GM12878 (cell line): Measurements from ENCODE around the gene SAP25. TPM values are rescaled to one million over a fixed set of nuclear protein-coding genes. Genes with fewer than 3 reads are reported as not detected.

Experiments
- ATAC-seq: fragments of 200-7000 bp; cut with Tn5 transposase; 3 replicates; pipeline ENCODE4 v1.9.1; 2020; ENCODE audit warnings: mild to moderate bottlenecking, moderate library complexity
- BruUV-seq: library from RNA; stranded (reverse); fragments of 400-500 nt; replicated peaks from 2 replicates; lab custom pipeline; 2021; lab: Mats Ljungman, UMichigan
- CTCF ChIA-PET: fragments of 300-600 bp; sonication (Branson Sonifier 250); formaldehyde crosslinking; extraction: SDS; loops from one replicate; lab custom pipeline; 2021; ENCODE audit warnings: inconsistent platforms; lab: Yijun Ruan, JAX
- POLR2A ChIA-PET: fragments of 350-600 bp; formaldehyde crosslinking; extraction: SDS; loops from one replicate; lab custom pipeline; 2021; ENCODE audit warnings: inconsistent platforms; lab: Charles Lee
- RAD21 ChIA-PET: fragments of 300-600 bp; sonication (Branson Sonifier 250); formaldehyde crosslinking; loops from one replicate; lab custom pipeline; 2023; ENCODE audit warnings: antibody characterized with exemption; ENCODE audit not compliant: unreplicated experiment; lab: Charles Lee
- SMC1A ChIA-PET: fragments of 300-600 bp; sonication (Branson Sonifier 250); formaldehyde crosslinking; loops from one replicate; lab custom pipeline; 2023; ENCODE audit not compliant: unreplicated experiment, uncharacterized antibody; lab: Charles Lee
- DNase-seq: peaks from one replicate; pipeline ENCODE4 v3.0.0-alpha.2; 2011; ENCODE audit warnings: low read depth, low spot score
- FAIRE-seq: peaks from 3 replicates; lab custom pipeline; 2011; peaks lifted over from hg19 to GRCh38; lab: Jason Lieb, UNC
- H2AFZ ChIP-seq: 2 replicates; pipeline ENCODE4 v1.6.0; 2011; ENCODE audit warnings: low read depth, low read length, control low read depth; ENCODE audit not compliant: control insufficient read depth
- H3K27ac ChIP-seq: 2 replicates; pipeline ENCODE4 v1.5.1; 2011; ENCODE audit warnings: control low read depth; ENCODE audit not compliant: control insufficient read depth, insufficient read depth
- H3K27me3 ChIP-seq, 2 experiments: replicated peaks in 1 of 2; 2 replicates each; pipeline versions ENCODE4 v1.6.0 to v1.6.1; 2011; ENCODE audit warnings: low read length in 1 of 2; ENCODE audit not compliant: control insufficient read depth in 2 of 2, insufficient read depth in 2 of 2
- H3K36me3 ChIP-seq, 2 experiments: 2 replicates each; pipeline ENCODE4 v1.5.1; 2011; ENCODE audit warnings: low read length in 1 of 2; ENCODE audit not compliant: control insufficient read depth in 2 of 2, insufficient read depth in 2 of 2
- H3K4me1 ChIP-seq: 2 replicates; pipeline ENCODE4 v1.6.1; 2011; ENCODE audit warnings: mild to moderate bottlenecking, low read length, moderate library complexity, mixed read lengths; ENCODE audit not compliant: control insufficient read depth, insufficient read depth
- H3K4me2 ChIP-seq: 2 replicates; pipeline ENCODE4 v1.6.0; 2011; ENCODE audit warnings: control low read depth; ENCODE audit not compliant: control insufficient read depth, insufficient read depth
- H3K4me3 ChIP-seq: fragments of 200-600 bp; sonication (generic); 2 replicates; pipeline ENCODE4 v1.5.1; 2016
- H3K79me2 ChIP-seq: 2 replicates; pipeline ENCODE4 v1.6.0; 2011; ENCODE audit warnings: low read length; ENCODE audit not compliant: control insufficient read depth, insufficient read depth
- H3K9ac ChIP-seq: 2 replicates; pipeline ENCODE4 v1.8.0; 2011; ENCODE audit warnings: low read length, control low read depth, mixed read lengths; ENCODE audit not compliant: control insufficient read depth, insufficient read depth
- H3K9me3 ChIP-seq: replicated peaks from 3 replicates; pipeline ENCODE4 v1.5.1; 2011; ENCODE audit warnings: mild to moderate bottlenecking, low read length; ENCODE audit not compliant: control insufficient read depth, insufficient read depth
- H4K20me1 ChIP-seq: 2 replicates; pipeline ENCODE4 v1.6.0; 2011; ENCODE audit not compliant: control insufficient read depth, insufficient read depth
- CREM ChIP-seq: IDR thresholded peaks from 2 replicates; pipeline ENCODE4 v1.6.1; 2014; ENCODE audit warnings: antibody characterized with exemption, low read depth
- CUX1 ChIP-seq: IDR thresholded peaks from 2 replicates; pipeline ENCODE4 v1.6.1; 2012; ENCODE audit warnings: improper control_type of control experiment, low read depth, low read length; ENCODE audit not compliant: insufficient replicate concordance
- KDM1A ChIP-seq: fragments of 200-600 bp; sonication (generic); IDR thresholded peaks from 2 replicates; pipeline ENCODE4 v1.6.1; 2016; ENCODE audit warnings: borderline replicate concordance
- NFXL1 ChIP-seq: fragments of 450-650 bp; IDR thresholded peaks from 2 replicates; pipeline ENCODE4 v1.6.1; 2017; ENCODE audit warnings: antibody characterized with exemption, mild to moderate bottlenecking, borderline replicate concordance
- NR2C2 ChIP-seq: IDR thresholded peaks from 2 replicates; pipeline ENCODE4 v1.6.1; 2011; ENCODE audit warnings: borderline replicate concordance, low read depth; ENCODE audit not compliant: control insufficient read depth, insufficient read length
- SIN3A ChIP-seq: IDR thresholded peaks from 2 replicates; pipeline ENCODE4 v1.6.1; 2012; ENCODE audit warnings: low read depth, low read length, improper control_type of control experiment
- SRF ChIP-seq, 2 experiments: IDR thresholded peaks; 2 replicates each; pipeline ENCODE4 v1.6.1; 2011; ENCODE audit warnings: low read depth in 2 of 2, low read length in 2 of 2, mild to moderate bottlenecking in 1 of 2, moderate library complexity in 1 of 2
- TAF1 ChIP-seq: IDR thresholded peaks from 2 replicates; pipeline ENCODE4 v1.6.1; 2011; ENCODE audit warnings: mild to moderate bottlenecking, low read depth, low read length, borderline replicate concordance
- ZNF207 ChIP-seq: fragments of 450-650 bp; IDR thresholded peaks from 2 replicates; pipeline ENCODE4 v1.6.1; 2014; ENCODE audit warnings: antibody characterized with exemption, mild to moderate bottlenecking, borderline replicate concordance
- ZNF384 ChIP-seq: IDR thresholded peaks from 2 replicates; pipeline ENCODE4 v1.6.1; 2012; ENCODE audit warnings: low read depth, mild to moderate bottlenecking, low read length, improper control_type of control experiment, borderline replicate concordance
- ZSCAN29 ChIP-seq: fragments of 450-650 bp; IDR thresholded peaks from 2 replicates; pipeline ENCODE4 v1.6.1; 2017; ENCODE audit warnings: mild to moderate bottlenecking, moderate library complexity
- WGBS: methylation state at CpG from one replicate; pipeline ENCODE4 v1.1.6; 2016; ENCODE audit warnings: low lambda C conversion rate; ENCODE audit not compliant: insufficient replicate concordance, insufficient coverage; ENCODE audit errors: missing lambda C conversion rate; 5-methylcytosine and 5-hydroxymethylcytosine counted together
- in situ Hi-C: fragments of 300-500 bp; cut with MboI; formaldehyde crosslinking; loops from 9 replicates; pipeline ENCODE4 v1.14.3; 2018; ENCODE audit warnings: mixed read lengths
- intact Hi-C: fragments of 100-400 bp; cut with micrococcal nuclease; formaldehyde crosslinking; loops from one replicate; pipeline ENCODE4 v1.14.2; 2022; ENCODE audit not compliant: unreplicated experiment
- polyA plus RNA-seq, 11 experiments: library from polyadenylated mRNA; depleted of rRNA in 4 of 11; unstranded in 6 of 11; stranded (reverse) in 5 of 11; fragments of >200 nt; fragmentation: Nextera tagmentation in 4 of 11; fragmentation: Illumina TruSeq in 1 of 11; extraction: Ambion mirVana in 4 of 11; extraction: Trizol in 1 of 11; gene quantifications; 1 replicate in 1 of 11; 2 replicates in 10 of 11; pipeline versions ENCODE4 v1.2.1 to v1.2.3, GENCODE V29; 2011 to 2016; ENCODE audit warnings: inconsistent platforms in 2 of 11, missing spikeins in 2 of 11, low read depth in 1 of 11
- total RNA-seq, 4 experiments: library from RNA; depleted of rRNA in 3 of 4; stranded (reverse); fragments of >200 nt in 3 of 4; fragmentation: Illumina TruSeq in 1 of 4; extraction: Trizol in 1 of 4; gene quantifications; 2 replicates each; pipeline versions ENCODE4 v1.2.1 to v1.2.3, GENCODE V29; 2013 to 2021

SAP25 gene
- total and polyA plus RNA-seq, 10 of the 15 experiments (the other 5 are each of a cell fraction or from before 2014, with no cell fraction given): 0.14 to 8.6 (median 1.1) TPM

DNA sequence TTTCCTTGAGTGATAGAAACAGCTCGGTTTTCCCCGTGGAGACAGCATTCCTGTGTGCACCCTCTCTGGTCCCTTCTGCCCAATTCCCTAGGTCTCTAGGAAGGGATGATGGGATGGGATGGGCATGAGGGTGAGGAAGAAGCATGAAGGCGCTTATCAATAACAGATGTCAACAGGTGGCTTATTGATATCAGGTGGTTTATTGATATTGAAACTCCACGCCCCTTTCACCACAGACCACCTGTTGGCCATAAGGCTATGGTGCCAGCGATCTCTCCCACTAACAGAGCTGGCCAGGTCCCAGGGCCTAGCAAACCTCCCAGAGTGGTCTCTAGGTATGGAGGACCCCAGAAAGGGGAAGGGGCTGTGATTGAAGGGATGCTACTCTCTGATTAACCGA, 46.5 kb upstream of the SAP25 start:
- ATAC-seq: no peak
- no peak for FAIRE-seq
- intact Hi-C loops: no loop called here
- Histone ChIP-seq H3K36me3 (no peaks in the 10 kb centered on the region), H3K4me2 (no peak overlapping the region), H3K79me2 (no peaks in the 10 kb centered on the region), H4K20me1 (no peaks in the 10 kb centered on the region), H3K4me1 (no peaks in the 10 kb centered on the region), H2AFZ (no peak overlapping the region), H3K9me3 (no peaks in the 10 kb centered on the region), H3K27ac (no peak overlapping the region), H3K9ac (no peak overlapping the region), H3K4me3 (no peak overlapping the region), H3K27me3 (no peaks in the 10 kb centered on the region)
- CTCF ChIA-PET: no interaction called here
- no peak for DNase-seq
- no TSS peak for BruUV-seq
- RAD21 ChIA-PET: no interaction called here
- TF ChIP-seq NR2C2: no peak
- WGBS: 79% methylated on average over 6 of the region's 6 CpGs
- in situ Hi-C loops: no loop called here
- POLR2A ChIA-PET: interaction anchor here (0.5 kb wide), 1 partner anchor 382 kb away, joined by 4 read pairs; no protein-coding TSS in a partner anchor
- SMC1A ChIA-PET: no interaction called here

- H3K4me1 ChIP-seq: peaks cover 5% of the 10 kb centered on the region
- H3K4me3 ChIP-seq: no peak overlapping the region
- no TSS peak for BruUV-seq
- intact Hi-C loops: loop anchor here (5.0 kb wide), 1 partner anchor 83 kb away; no protein-coding TSS in a partner anchor
- no peaks in the 10 kb centered on the region for H4K20me1 ChIP-seq
- H3K36me3 ChIP-seq: no peaks in the 10 kb centered on the region
- whole genome bisulfite sequencing: 95% methylated on average over 5 of the region's 6 CpGs
- ChIA-PET POLR2A (interaction anchor here (0.7 kb wide), 1 partner anchor 28 kb away, joined by 3 read pairs; no protein-coding TSS in a partner anchor), SMC1A (no interaction called here), RAD21 (interaction anchor here (0.6 to 1.2 kb wide), 5 partner anchors 29 to 480 kb away, joined by 3 read pairs; partner anchors contain the start of genes FBXO24 and LRCH4), CTCF (interaction anchor here (0.6 to 6.6 kb wide), 3 partner anchors 19 to 77 kb away, joined by 4 to 33 read pairs (median 28); no protein-coding TSS in a partner anchor)
- no peak for ATAC-seq
- in situ Hi-C loops: no loop called here
- H3K4me2 ChIP-seq: no peak overlapping the region
- no peaks in the 10 kb centered on the region for H3K9me3 ChIP-seq
- H3K9ac ChIP-seq: no peak overlapping the region
- no peaks in the 10 kb centered on the region for H3K79me2 ChIP-seq
- no peak for FAIRE-seq
- H3K27me3 ChIP-seq: peaks cover 0 to 3% of the 10 kb centered on the region in 2 experiments; a peak in 2 of 4 replicates
- H2AFZ ChIP-seq: no peak overlapping the region
- no peak overlapping the region for H3K27ac ChIP-seq
- DNase-seq: no peak
- TF ChIP-seq TAF1 (no peak), KDM1A (no peak), SIN3A (no peak), NFXL1 (no peak), CREM (no peak), ZNF384 (no peak), SRF (IDR thresholded peaks at IDR 0.05; ENCODE audit: low read depth in 2 of 2, low read length in 2 of 2) (no peak), ZSCAN29 (no peak), ZNF207 (no peak), CUX1 (no peak)
These were observed 40.7 kb upstream of the SAP25 start for GRCh38 chr7:100614308-100614861.
